Measurements from ENCODE around the gene GPR63.

GRCh38 chr6:96864216-96865054 lies 27.2 kb upstream of the GPR63 start:
- no peak for TF ChIP-seq POLR2AphosphoS5 (IDR thresholded peaks at IDR 0.05; ENCODE audit: low read depth, low read length)
- TF ChIP-seq TAF1 (IDR thresholded peaks at IDR 0.05; ENCODE audit: borderline replicate concordance, insufficient read depth, low read length), result no peak
- no peak for TF ChIP-seq REST (IDR thresholded peaks at IDR 0.05; ENCODE audit: insufficient read depth in 1 of 2, low read depth in 2 of 2, low read length in 2 of 2)

Measured in PFSK-1 (cell line).